Caki2 (cell line): ENCODE measurements around the gene SPINK13. TPM values are rescaled to one million over a fixed set of nuclear protein-coding genes. Genes with fewer than 3 reads are reported as not detected.
A peak's percentile ranks its signal among the peaks of the same experiment; 100 is the strongest.
"Not testable (repeated sequence)": the region's sequence is repeated elsewhere in the genome, so short reads cannot be mapped to it uniquely, and the experiment has no call there.

Experiments
- DNase-seq: peaks from one replicate; pipeline ENCODE4 v3.0.0-alpha.2; 2015; ENCODE audit warnings: low read depth
- in situ Hi-C: cut with HindIII; loops from 2 replicates; pipeline ENCODE4 v1.10.0; 2016; ENCODE audit warnings: low sequenced_read_pairs, low pct_unique_long_range_greater_than_20kb, mixed read lengths
- total RNA-seq: library from RNA; depleted of rRNA; stranded (reverse); fragments of >200 nt; shearing (Covaris generic); gene quantifications from 2 replicates; pipeline ENCODE4 v1.2.3, GENCODE V29; 2014; ENCODE audit warnings: low replicate concordance; rRNA removed

Gene SPINK13
- total RNA-seq, 1 experiment from 2014 or later = 0.14 TPM

DNA sequence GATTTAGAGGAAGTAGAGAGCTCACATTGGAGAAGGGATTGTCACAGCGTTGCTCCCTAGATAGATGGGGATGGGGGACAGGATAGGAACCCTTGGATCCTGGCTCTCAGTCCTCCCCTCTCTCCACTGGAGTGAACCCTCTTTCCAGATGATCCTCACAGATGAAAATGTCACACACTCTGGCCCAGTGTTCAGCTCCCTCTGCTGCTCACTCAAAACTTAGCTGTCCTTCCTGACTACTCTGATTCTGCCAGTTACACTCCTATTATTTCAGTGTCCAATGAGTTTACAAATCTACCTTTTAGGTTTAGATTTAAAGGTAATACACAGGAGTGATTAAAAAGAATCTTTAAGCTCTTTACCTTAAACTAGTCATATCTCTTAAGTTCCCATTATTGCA, 37.9 kb downstream of the SPINK13 start:
- no peak for DNase-seq
- in situ Hi-C loops = no loop called here

- DNase-seq = no peak
- in situ Hi-C loops = no loop called here
Measured at GRCh38 chr5:148309019-148309418, 40.4 kb downstream of the SPINK13 start.

DNA sequence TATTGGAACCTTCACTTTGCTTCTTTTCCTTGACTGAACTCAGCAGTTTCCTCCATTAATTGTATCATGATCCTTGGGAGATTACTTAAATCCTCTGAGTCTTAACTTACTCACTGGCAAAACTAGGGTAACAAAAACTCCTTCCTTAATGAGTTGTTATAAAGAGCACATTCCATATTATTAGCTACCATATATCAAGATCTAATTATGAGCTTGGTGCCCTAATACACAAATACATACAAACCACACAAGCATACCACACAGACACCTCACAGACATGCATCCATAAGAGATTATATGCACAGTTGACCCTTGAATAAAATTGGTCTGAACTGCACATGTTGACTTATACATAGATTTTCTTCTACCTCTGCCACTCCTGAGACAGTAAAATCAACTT, 41.2 kb downstream of the SPINK13 start:
- no peak for DNase-seq
- in situ Hi-C loops = no loop called here

- no peak for DNase-seq
- in situ Hi-C loops = no loop called here
Measured at GRCh38 chr5:148311484-148311883, 42.9 kb downstream of the SPINK13 start.

GRCh38 chr5:148312153-148312552, 43.6 kb downstream of the SPINK13 start, which contains the start of gene SPINK7:
SPINK7 (plus strand) TSS chr5:148312423; CDS start chr5:148312484, 61 bp downstream.
- no peak for DNase-seq
- in situ Hi-C loops = no loop called here

- in situ Hi-C loops = no loop called here
- DNase-seq = no peak
Measured at GRCh38 chr5:148314187-148314586, 45.6 kb downstream of the SPINK13 start.

GRCh38 chr5:148314731-148315130, 46.1 kb downstream of the SPINK13 start:
- no peak for DNase-seq
- in situ Hi-C loops = no loop called here

- DNase-seq = peak; percentile 12
- in situ Hi-C loops = not testable (repeated sequence)
Measured at GRCh38 chr5:148320011-148320963, 51.7 kb downstream of the SPINK13 start.

GRCh38 chr5:148333262-148333849, 64.8 kb downstream of the SPINK13 start:
- DNase-seq = no peak
- in situ Hi-C loops = no loop called here

- in situ Hi-C loops = no loop called here
- DNase-seq = no peak
Measured at GRCh38 chr5:148335259-148335658, 66.7 kb downstream of the SPINK13 start, which contains the start of gene SPINK9. SPINK9 (plus strand) TSS chr5:148335559; CDS start chr5:148335614, 55 bp downstream.

Other genes with a start within 250 kb of the SPINK13 start
- gene SPINK5, start 204.8 kb upstream of the SPINK13 start, total RNA-seq = 0.95 TPM in 1 of 2 replicates, not detected in the other
- not detected in 2 replicates for gene SPINK14, start 100.2 kb upstream of the SPINK13 start, total RNA-seq
- not detected in 2 replicates for gene SPINK6, start 65.8 kb upstream of the SPINK13 start, total RNA-seq
- gene MARCOL, start 30.3 kb upstream of the SPINK13 start, total RNA-seq = not detected in 2 replicates
- not detected in 2 replicates for gene SPINK7, start 43.6 kb downstream of the SPINK13 start, total RNA-seq
- not detected in 2 replicates for gene SPINK9, start 66.8 kb downstream of the SPINK13 start, total RNA-seq
- gene FBXO38, start 115.2 kb downstream of the SPINK13 start, total RNA-seq = 25.7 and 35.2 TPM in 2 replicates